Activated CD4-positive, alpha-beta T cell treated with anti-CD3 and anti-CD28 coated beads, Interleukin-2, amount 50 U/mL, for 16 hours (primary cell): ENCODE data around the gene HNRNPR.
"Not testable (repeated sequence)": the region's sequence is repeated elsewhere in the genome, so short reads cannot be mapped to it uniquely, and the experiment has no call there.

ENCODE experiments used
- DNase-seq: peaks from one replicate; pipeline ENCODE4 v3.0.0-alpha.2; 2020

Gene HNRNPR

DNA sequence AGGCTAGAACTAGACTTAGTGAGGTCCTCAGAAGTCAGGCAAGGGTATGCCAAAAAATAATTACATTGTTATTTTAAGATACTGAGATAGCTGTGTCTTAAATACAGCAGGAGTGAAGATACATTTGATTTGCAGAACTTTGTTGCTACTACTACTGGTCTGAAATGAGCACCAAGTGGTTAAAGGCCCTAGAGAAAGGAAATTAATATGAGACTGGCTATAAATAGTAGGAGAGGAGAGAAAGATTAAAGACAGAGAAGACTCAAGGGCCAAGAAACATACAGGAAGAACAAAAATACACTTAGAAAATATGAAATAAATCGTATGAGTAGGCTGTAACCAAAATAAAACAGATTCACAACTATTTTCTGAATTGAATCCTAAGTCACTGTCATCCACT is 21.3 kb downstream of the HNRNPR start:
- no peak for DNase-seq

DNA sequence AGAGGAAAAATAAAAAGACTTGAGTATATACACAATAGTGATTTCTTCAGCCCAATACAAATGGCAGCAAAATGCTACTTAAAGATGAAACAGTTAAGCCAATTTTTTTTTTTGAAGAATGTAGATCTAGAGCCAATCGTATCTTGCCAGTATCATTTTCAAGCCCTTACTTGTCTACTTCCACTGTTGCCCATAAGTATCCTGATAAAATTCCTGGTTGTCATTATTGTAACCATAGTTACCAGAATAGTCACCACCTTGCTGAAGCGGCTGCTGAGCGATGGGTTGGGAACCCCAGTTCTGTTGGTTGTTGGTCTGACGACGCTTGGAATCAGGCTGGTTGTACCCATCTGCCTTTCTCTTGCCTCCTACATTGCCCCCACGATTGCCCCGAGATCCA is 33.8 kb downstream of the HNRNPR start:
- not testable (repeated sequence) for DNase-seq

DNA sequence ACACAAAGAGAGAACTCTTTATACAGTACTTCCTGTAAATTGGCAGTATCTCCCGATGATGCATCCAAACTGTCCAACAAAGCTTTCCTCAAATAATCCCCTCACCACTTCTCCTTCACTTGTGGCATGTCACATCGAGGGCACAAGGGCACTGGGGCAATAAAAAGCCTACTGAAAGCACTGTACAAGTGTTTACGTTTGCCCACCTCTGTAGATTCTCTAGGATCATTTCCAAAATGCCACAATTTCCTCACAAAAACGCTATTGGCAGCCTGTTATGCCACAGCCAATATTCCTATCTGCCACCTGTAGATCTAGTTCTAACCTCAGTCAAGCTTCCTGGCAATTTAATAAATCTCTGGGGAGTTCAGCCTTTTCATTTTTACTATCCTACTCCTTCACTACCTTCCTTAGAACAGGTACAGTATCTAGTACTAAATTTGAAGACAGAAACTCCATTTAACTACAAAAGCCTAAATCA is 39.9 kb downstream of the HNRNPR start:
- no peak for DNase-seq

DNA sequence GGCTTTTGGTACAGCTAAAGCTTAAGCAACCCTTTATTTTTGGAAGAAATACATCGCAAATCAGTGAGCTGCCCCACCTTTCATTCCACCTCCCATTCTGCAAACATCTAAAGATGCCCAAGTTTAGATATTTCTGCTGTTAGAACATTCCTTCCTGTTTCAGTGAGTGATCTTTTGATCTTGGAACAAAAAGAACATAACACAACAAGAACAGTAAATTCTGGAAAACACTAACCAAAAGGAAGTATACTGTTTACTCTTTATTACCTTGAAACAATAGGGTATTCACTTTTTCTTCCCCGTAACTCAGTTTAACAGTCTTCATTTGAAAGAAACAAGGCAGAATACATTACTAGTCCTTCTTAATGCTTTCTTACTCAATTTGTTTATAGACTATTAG is 40.6 kb downstream of the HNRNPR start:
- no peak for DNase-seq

DNA sequence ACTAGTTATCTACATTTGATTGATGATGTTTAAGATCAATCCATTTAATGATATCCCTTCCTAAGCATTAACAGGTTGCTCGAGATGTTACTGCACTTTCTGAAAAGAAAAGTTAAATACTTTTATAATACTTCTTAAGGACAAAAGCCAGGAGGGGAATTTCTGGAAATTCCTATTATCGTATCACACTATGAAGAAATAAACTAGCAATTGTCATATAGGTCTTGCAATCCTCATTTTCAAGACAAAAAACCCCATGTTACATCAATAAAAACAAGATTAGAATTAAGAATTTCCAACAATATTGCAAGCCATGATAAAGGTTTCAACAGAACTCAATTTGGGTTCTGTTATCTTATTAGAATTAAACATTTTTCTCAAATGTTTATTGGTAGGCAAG is 47.2 kb downstream of the HNRNPR start:
- DNase-seq, result no peak

DNA sequence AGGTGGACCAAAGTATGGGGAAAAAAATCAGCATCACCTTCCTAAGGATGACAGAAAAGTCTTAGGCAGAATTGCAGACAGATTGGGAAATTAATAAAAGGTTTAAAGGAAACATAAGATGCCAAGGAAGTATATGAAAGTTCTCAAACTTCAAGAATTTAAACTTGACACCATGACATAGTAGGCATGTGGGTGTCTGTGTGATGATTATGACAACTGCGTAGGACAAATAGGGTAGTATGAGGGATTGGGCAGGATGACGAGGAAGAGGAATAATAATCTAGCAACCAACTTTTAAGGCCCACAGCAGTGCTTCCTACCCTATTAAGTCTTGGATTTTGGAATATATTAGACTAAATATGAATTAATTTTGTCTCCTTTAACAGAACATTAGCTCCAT is 52.4 kb downstream of the HNRNPR start:
- DNase-seq, result no peak

DNA sequence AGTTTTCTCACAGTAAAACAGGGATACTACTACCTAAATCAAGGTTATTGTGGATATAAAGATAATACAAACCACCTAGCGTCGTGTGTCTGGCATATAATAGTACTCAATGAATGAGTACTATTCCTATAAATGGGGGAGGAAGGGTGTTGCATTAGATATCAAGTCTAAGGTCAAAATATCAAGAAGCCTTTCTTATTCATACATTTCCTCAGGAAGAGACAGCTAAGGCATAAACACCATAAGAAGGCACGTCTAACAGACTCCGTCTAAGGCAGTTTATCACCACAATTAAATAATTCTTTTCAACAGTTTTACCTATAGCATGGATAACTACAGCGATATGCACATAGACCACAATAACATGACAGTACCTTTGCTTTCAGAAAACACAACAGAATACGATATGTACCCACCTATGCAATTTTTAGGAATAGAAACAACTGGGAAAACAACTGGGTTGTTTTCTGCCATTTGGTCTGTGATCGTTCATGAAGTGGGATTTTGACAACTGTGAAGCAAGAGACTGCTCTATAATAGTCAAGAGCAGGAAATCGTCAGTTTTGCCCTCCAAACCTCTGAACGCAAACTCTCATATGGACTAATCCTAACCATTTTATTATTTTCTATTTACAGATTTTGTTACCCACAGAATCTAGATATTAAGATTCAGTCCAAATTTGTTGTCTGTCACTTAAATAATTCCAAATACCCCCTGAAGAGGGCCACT is 53.1 kb downstream of the HNRNPR start:
- DNase-seq, result no peak

DNA sequence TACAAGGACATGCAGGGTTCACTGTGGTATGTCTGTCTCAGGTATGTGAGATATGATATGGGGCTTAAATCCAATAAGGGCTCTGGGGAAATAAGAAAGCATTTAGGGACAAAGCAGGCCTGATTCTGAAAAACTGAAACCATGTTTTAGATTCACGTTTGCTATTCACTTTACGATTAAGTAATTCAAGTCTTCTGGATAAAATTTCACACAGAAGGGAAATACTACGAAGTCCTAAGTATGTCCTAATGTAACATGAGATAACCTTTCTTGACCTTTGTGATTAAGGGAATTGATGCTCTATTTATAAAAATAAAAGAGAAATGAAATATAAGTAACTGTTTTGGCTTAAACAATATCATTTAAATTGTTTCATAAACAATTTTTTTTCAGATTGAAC is 55.4 kb downstream of the HNRNPR start:
- DNase-seq, result no peak

DNA sequence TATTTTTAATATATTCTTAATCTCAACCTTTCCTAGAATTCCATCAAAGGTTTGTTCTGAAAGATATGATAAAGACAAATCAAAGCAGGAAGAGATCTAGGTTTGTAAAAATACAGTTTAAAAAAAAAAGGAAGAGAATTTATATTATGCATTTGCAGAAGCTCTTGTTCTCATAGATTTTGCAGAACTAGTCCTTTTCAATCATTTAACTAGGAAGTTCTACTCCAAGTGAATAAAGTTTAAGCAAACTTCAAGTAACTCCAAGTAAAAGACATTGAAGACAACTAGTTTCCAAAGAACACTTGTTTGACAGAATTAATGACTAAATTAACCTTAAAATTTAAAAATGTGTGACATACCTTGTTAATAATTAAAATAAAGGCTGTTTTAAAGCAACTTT is 55.9 kb downstream of the HNRNPR start:
- no peak for DNase-seq

DNA sequence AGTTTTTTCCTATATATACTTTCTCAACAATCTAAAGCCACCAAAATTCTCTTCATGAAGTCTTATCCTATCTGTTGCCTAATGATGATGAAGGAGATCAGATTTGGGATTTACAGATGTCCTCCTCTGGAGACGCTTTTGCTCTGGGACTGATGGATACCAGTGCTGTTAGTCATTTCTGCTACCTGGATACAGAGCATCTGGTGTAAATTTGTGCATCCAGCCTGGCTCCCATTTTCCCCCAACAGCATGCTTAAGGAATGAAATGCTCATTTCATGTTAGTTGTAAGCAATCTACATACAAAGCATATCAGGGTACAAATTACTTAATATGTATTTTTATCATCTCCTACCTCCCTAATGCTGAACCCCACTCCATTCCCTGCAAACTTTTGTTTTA is 57.7 kb downstream of the HNRNPR start:
- DNase-seq, result no peak

DNA sequence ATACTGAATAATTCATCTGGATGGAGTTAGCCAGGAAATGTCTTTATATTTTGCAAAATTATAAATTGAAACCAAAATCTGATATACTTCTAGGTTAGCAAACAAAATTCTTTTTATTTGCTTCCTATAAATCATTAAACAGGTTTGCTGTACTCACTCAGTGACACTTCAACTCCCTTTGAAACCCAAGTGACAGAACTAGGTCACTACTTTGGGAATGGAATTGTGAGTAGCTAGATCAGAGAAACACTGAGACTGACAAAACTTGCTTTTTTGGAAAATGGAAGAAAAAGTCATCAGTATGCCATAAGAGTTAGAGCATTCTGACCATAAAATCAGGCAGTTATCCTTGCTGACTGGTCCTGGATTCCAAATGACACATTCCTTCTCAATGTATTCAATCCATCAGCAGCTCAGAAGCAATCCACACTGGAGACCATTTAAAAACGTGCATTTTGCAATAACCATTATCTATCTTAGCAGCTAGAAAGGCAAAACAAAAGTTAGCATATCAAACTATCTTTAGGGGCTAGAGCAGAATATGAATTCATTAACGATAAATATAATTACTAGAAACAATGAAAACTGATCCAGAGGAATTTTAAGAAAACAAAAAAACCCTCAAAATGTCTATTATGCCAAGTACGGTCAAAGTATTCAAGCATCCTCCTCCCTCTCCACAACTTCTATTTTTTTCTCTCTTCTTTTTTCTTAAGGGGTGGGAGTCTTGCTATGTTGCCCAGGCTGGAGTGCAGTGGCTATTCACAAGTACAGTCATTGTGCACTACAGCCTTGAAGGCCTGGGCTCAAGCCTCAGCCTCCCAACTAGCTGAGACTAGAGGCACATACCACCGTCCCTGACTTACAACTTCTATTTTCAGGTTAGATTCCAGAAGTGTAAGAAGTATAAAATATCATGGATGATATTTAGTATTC is 60.1 kb downstream of the HNRNPR start:
- no peak for DNase-seq

DNA sequence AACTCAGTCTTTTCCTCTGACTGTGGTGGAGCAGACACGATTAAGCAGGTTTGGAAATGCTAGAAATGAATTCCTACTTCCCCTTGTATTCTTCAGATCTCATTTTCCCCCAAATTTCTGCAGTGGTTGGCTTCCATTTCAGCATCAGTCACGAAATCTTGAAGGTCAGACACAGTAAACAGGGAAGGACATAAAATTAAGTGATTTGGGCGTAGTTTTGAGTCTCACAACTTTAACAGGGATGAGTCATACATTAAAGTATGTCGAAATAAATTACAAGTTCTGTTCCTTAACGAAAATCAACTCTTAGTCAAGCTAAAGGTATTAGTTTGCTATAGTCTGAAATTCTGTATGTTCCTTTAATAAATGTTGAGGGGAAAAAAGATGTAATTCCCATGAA is 61.1 kb downstream of the HNRNPR start:
- no peak for DNase-seq

DNA sequence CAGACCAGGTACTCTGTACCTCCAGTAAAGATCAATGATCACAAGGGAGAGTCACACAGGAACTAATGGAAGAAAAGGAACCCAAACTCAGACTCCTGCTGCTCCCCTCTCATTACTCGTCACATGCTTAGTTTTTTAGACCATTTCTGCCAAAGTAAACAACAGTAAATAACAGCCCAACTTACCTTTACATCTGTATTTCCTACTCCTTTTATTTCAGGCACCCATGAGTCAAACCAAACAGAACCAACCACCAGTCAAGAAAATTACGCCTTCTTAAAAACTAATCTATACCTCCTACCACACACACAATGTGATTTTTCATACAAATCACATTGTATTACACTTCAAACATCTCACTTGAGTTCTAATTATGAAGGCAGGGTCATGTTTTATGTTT is 65.4 kb downstream of the HNRNPR start:
- no peak for DNase-seq

DNA sequence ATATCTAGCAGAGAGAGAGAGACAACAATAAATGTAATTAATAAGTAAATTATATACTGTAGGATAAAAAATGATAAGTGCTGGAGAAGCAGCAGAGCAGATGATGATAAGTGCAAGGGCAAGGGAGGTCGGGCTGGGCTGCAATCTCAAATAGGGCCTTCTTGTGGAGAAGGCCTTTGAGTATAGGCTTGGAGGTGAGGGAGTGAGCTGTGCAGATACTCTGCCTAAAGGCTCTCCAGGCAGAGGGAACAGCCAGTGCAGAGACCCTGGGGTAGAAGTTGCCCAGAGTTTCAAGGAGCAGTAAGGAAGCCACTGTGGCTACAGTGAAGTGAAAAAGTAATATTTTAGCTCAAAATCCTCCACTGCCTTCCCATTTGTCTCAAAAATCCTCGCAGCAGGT is 67.6 kb downstream of the HNRNPR start:
- no peak for DNase-seq

DNA sequence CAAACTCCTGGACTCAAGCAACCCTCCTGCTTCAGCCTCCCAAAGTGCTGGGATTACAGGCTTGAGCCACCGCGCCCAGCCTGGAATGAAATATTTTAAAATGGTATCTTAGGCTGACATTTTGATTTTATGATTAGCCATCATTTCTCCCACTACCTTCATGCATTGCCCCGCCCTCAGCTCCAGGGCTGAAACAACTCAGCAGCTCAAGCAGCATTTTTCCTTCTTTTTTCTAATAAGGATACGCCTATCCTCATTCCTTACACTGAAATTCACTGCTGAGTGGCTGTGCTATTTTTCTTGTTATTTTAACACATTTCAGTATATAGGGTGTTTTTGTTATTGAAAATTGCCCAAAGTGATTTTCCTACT is 70.0 kb downstream of the HNRNPR start:
- no peak for DNase-seq

DNA sequence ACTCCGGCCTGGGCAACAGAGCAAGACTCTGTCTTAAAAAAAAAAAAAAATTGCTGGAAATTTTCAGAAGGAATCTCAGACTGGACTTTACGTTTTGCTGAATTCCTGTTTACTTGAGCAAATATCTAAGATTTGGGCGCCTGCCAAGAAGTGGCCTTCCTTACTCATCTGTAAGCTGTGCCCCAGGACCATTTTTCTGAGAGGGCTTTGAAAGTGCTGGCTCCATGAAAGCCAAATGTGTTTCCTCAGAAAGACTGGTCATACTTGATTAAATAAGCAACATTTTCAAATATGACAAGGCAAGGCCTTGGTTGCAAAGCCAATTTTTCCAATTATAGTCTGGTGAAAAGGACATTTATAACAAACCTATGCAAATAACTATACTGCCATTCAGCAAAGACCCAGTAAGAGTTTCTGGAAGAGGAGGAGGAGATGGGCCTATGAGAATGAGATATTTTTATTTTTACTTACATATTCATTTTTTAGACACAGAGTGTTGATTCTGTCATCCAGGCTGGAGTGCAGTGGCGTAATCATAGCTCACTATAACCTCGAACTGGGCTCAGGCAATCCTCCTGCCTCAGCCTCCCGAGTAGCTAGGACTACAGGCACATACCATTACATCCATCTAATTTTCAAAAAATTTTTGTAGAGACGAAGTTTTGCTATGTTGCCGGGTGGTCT is 70.5 kb downstream of the HNRNPR start:
- DNase-seq, result no peak

DNA sequence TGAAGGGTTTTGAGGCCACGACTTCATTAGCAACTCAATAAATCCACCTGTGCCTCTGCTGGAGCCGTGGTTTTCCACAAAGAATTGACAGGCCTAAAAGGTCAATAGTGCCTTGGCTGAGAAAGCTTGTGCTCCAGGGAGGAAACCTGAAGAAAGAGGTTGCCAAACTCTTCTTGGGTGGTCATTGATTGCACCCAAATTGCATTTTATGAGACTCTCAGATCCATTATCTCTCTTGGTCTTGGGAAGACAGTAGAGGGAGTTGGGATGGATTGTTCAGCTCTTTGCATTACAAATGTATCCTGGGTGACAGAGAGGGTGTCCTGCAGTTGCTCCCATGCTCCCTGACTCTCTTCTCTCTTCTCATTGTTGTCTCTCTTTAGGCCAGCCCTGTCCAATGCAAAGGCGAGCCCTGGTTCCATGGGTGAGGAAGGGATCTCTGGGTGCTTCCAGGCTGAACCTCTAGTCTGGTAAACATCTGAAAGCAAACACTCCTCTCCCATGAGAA is 80.7 kb downstream of the HNRNPR start:
- DNase-seq, result no peak

DNA sequence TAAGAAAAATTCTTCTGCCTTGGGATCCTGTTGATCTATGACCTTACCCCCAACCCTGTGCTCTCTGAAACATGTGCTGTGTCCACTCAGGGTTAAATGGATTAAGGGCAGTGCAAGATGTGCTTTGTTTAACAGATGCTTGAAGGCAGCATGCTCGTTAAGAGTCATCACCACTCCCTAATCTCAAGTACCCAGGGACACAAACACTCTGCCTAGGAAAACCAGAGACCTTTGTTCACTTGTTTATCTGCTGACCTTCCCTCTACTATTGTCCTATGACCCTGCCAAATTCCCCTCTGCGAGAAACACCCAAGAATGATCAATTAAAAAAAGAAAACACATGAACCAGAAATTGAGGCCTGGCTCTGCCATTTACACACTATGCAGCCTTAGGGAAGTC is 86.0 kb downstream of the HNRNPR start:
- not testable (repeated sequence) for DNase-seq

DNA sequence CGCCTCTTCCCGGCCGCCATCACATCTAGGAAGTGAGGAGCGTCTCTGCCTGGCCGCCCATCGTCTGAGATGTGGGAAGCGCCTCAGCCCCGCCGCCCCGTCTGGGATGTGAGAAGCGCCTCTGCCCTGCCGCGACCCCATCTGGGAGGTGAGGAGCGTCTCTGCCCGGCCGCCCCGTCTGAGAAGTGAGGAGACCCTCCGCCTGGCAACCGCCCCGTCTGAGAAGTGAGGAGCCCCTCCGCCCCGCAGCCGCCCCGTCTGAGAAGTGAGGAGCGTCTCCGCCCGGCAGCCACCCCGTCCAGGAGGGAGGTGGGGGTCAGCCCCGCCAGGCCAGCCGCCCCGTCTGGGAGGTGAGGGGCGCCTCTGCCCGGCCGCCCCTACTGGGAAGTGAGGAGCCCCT is 86.7 kb downstream of the HNRNPR start:
- not testable (repeated sequence) for DNase-seq
